GM21360 (cell line): Measurements from ENCODE around the gene FGFRL1.

Experiments
- ATAC-seq: cut with Tn5 transposase; IDR thresholded peaks from one replicate; pipeline ENCODE4 v1.9.1; 2021; ENCODE audit warnings: mild to moderate bottlenecking, moderate library complexity; ENCODE audit not compliant: unreplicated experiment

FGFRL1 gene

GRCh38 chr4:1062419-1062818, 51.0 kb downstream of the FGFRL1 start:
- no peak for ATAC-seq

- ATAC-seq, result no peak
Measured at GRCh38 chr4:1065732-1066131, 54.3 kb downstream of the FGFRL1 start.

GRCh38 chr4:1069394-1069793, 58.0 kb downstream of the FGFRL1 start:
- ATAC-seq, result no peak

- ATAC-seq, result no peak
Measured at GRCh38 chr4:1072830-1073446, 61.5 kb downstream of the FGFRL1 start.

GRCh38 chr4:1074077-1074476, 62.7 kb downstream of the FGFRL1 start:
- no peak for ATAC-seq

GRCh38 chr4:1075225-1075624, 63.8 kb downstream of the FGFRL1 start:
- ATAC-seq, result no peak

GRCh38 chr4:1075809-1076699, 64.6 kb downstream of the FGFRL1 start:
- no peak for ATAC-seq
